CD4-positive, alpha-beta memory T cell (primary cell): ENCODE measurements around the gene OR2V2. TPM values are rescaled to one million over a fixed set of nuclear protein-coding genes. Genes with fewer than 3 reads are reported as not detected.
"Not testable (repeated sequence)": the region's sequence is repeated elsewhere in the genome, so short reads cannot be mapped to it uniquely, and the experiment has no call there.

Source experiments
- CTCF ChIA-PET: fragments of 350-600 bp; sonication (Branson Sonifier 250); formaldehyde crosslinking; loops from one replicate; lab custom pipeline; 2021; ENCODE audit warnings: inconsistent platforms; ENCODE audit not compliant: partially characterized antibody; lab: Charles Lee
- POLR2A ChIA-PET: fragments of 350-600 bp; sonication (Branson Sonifier 250); formaldehyde crosslinking; loops from one replicate; lab custom pipeline; 2021; ENCODE audit not compliant: partially characterized antibody; lab: Charles Lee
- DNase-seq, 5 donors: peaks; one replicate each; pipeline versions ENCODE4 v3.0.0 to v3.0.0-alpha.2; 2020 to 2022; ENCODE audit warnings: mixed read lengths in 1 of 5
- H3K27ac ChIP-seq: one replicate; pipeline ENCODE4 v1.7.0; 2013; ENCODE audit warnings: low read depth, low read length
- H3K27me3 ChIP-seq: 2 replicates; pipeline ENCODE4 v1.7.0; 2013; ENCODE audit warnings: mild to moderate bottlenecking, low read length, moderate library complexity; ENCODE audit not compliant: insufficient read depth
- H3K36me3 ChIP-seq: 2 replicates; pipeline ENCODE4 v1.7.0; 2013; ENCODE audit warnings: mild to moderate bottlenecking, low read length, moderate library complexity; ENCODE audit not compliant: insufficient read depth
- H3K4me1 ChIP-seq: 2 replicates; pipeline ENCODE4 v1.7.0; 2013; ENCODE audit warnings: mild to moderate bottlenecking, low read length, moderate library complexity; ENCODE audit not compliant: insufficient read depth
- H3K4me3 ChIP-seq, 2 donors: one replicate each; pipeline ENCODE4 v1.7.0; 2013; ENCODE audit warnings: low read length in 2 of 2, mild to moderate bottlenecking in 1 of 2
- H3K9me3 ChIP-seq, 2 donors: one replicate each; pipeline ENCODE4 v1.7.0; 2013; ENCODE audit warnings: low read length in 2 of 2, control low read depth in 1 of 2; ENCODE audit not compliant: control insufficient read depth in 1 of 2
- H3K27ac Mint-ChIP-seq, 7 donors: one replicate each; pipeline ENCODE4 v1.8.0; 2020 to 2021; ENCODE audit warnings: mixed read lengths in 7 of 7, mild to moderate bottlenecking in 6 of 7, inconsistent platforms in 3 of 7, moderate library complexity in 3 of 7
- H3K27me3 Mint-ChIP-seq, 2 donors: one replicate each; pipeline ENCODE4 v1.8.0; 2020 to 2021; ENCODE audit warnings: mixed read lengths in 2 of 2
- H3K36me3 Mint-ChIP-seq, 2 donors: one replicate each; pipeline ENCODE4 v1.8.0; 2020 to 2021; ENCODE audit warnings: mixed read lengths in 2 of 2, inconsistent platforms in 1 of 2, mild to moderate bottlenecking in 1 of 2
- H3K4me1 Mint-ChIP-seq, 4 donors: one replicate each; pipeline ENCODE4 v1.8.0; 2020 to 2021; ENCODE audit warnings: mixed read lengths in 4 of 4, mild to moderate bottlenecking in 1 of 4
- H3K4me3 Mint-ChIP-seq, 8 donors: one replicate each; pipeline ENCODE4 v1.8.0; 2020 to 2021; ENCODE audit warnings: mixed read lengths in 8 of 8, mild to moderate bottlenecking in 7 of 8, moderate library complexity in 6 of 8, inconsistent platforms in 3 of 8
- H3K9me3 Mint-ChIP-seq, 8 donors: one replicate each; pipeline ENCODE4 v1.8.0; 2020 to 2021; ENCODE audit warnings: mixed read lengths in 8 of 8, mild to moderate bottlenecking in 5 of 8, inconsistent platforms in 3 of 8, moderate library complexity in 1 of 8
- intact Hi-C: fragments of 100-400 bp; cut with micrococcal nuclease; formaldehyde crosslinking; loops from one replicate; pipeline ENCODE4 v1.15.1; 2023
- polyA plus RNA-seq, 2 donors: library from polyadenylated mRNA; unstranded; fragments of 300-500 nt; fragmentation: Illumina TruSeq; gene quantifications; one replicate each; pipeline ENCODE4 v1.2.3, GENCODE V29; 2021
- total RNA-seq, 2 experiments: library from RNA; stranded (reverse); gene quantifications; one replicate each; pipeline ENCODE4 v1.2.3, GENCODE V29; 2021

The OR2V2 gene
- total and polyA plus RNA-seq, 4 experiments from 2014 or later, result not detected

- H3K4me3 ChIP-seq, H3K4me3 Mint-ChIP-seq, CTCF ChIA-PET, H3K27ac ChIP-seq, H3K36me3 ChIP-seq, POLR2A ChIA-PET, H3K9me3 ChIP-seq, H3K4me1 ChIP-seq, DNase-seq, H3K27ac Mint-ChIP-seq, intact Hi-C loops, H3K36me3 Mint-ChIP-seq: not testable (repeated sequence)
- Mint-ChIP-seq H3K9me3 (peaks cover 0 to 11% (median under 1%) of the 10 kb centered on the region in 8 donors), H3K27me3 (peaks cover 39 to 43% of the 10 kb centered on the region in 2 donors), H3K4me1 (peaks cover 7 to 25% (median 17%) of the 10 kb centered on the region in 4 donors)
- peaks cover 14% of the 10 kb centered on the region for H3K27me3 ChIP-seq
These were observed 45.3 kb upstream of the OR2V2 start for GRCh38 chr5:181101930-181102674.

GRCh38 chr5:181104259-181104568 is 43.2 kb upstream of the OR2V2 start:
- Mint-ChIP-seq H3K4me3 (peak overlapping the region in 7 of 8 donors; percentile 65 to 86 (median 80)), H3K4me1 (peaks cover 7 to 20% (median 14%) of the 10 kb centered on the region in 4 donors), H3K9me3 (peaks cover 0 to 11% (median under 1%) of the 10 kb centered on the region in 8 donors), H3K27ac (peak overlapping the region in 4 of 7 donors; percentile 37 to 85 (median 78)), H3K27me3 (peaks cover 52 to 54% of the 10 kb centered on the region in 2 donors)
- H3K36me3 Mint-ChIP-seq, POLR2A ChIA-PET, H3K27me3 ChIP-seq, CTCF ChIA-PET, intact Hi-C loops, H3K4me1 ChIP-seq, DNase-seq, H3K36me3 ChIP-seq, H3K9me3 ChIP-seq, H3K27ac ChIP-seq, H3K4me3 ChIP-seq: not testable (repeated sequence)

- H3K9me3 Mint-ChIP-seq, H3K36me3 Mint-ChIP-seq, DNase-seq, H3K4me3 ChIP-seq, H3K36me3 ChIP-seq, POLR2A ChIA-PET, H3K27ac ChIP-seq, H3K9me3 ChIP-seq, H3K27me3 ChIP-seq, intact Hi-C loops, CTCF ChIA-PET, H3K4me1 ChIP-seq: not testable (repeated sequence)
- Mint-ChIP-seq H3K27me3 (peaks cover 50 to 52% of the 10 kb centered on the region in 2 donors), H3K27ac (peak overlapping the region in 1 of 7 donors; percentile 72), H3K4me3 (peak overlapping the region in 4 of 8 donors; percentile 80 to 86 (median 82)), H3K4me1 (peaks cover 6 to 14% (median 10%) of the 10 kb centered on the region in 4 donors)
These were observed 42.6 kb upstream of the OR2V2 start for GRCh38 chr5:181104606-181105390.

- Histone ChIP-seq H3K27ac (no peak overlapping the region), H3K27me3 (no peaks in the 10 kb centered on the region), H3K9me3 (no peaks in the 10 kb centered on the region), H3K4me3 (no peak overlapping the region), H3K4me1 (peaks cover 4% of the 10 kb centered on the region), H3K36me3 (no peaks in the 10 kb centered on the region)
- peaks cover 51 to 54% of the 10 kb centered on the region in 2 donors for H3K27me3 Mint-ChIP-seq
- peak overlapping the region in 1 of 8 donors; percentile 10 for H3K4me3 Mint-ChIP-seq
- peaks cover 0 to 9% (median 0%) of the 10 kb centered on the region in 8 donors for H3K9me3 Mint-ChIP-seq
- peak overlapping the region in 1 of 7 donors; percentile 35 for H3K27ac Mint-ChIP-seq
- intact Hi-C loops, result no loop called here
- H3K4me1 Mint-ChIP-seq, result peaks cover 4 to 9% (median 7%) of the 10 kb centered on the region in 4 donors
- CTCF ChIA-PET, result no interaction called here
- no peaks in the 10 kb centered on the region for H3K36me3 Mint-ChIP-seq
- POLR2A ChIA-PET, result no interaction called here
- no peak for DNase-seq
These were observed 41.9 kb upstream of the OR2V2 start for GRCh38 chr5:181105391-181106025.

- H3K27ac Mint-ChIP-seq, result no peak overlapping the region
- Histone ChIP-seq H3K36me3 (no peaks in the 10 kb centered on the region), H3K4me3 (no peak overlapping the region), H3K27me3 (no peaks in the 10 kb centered on the region), H3K9me3 (no peaks in the 10 kb centered on the region), H3K27ac (no peak overlapping the region), H3K4me1 (peaks cover 4% of the 10 kb centered on the region)
- H3K27me3 Mint-ChIP-seq, result peaks cover 65 to 68% of the 10 kb centered on the region in 2 donors
- H3K36me3 Mint-ChIP-seq, result no peaks in the 10 kb centered on the region
- DNase-seq, result no peak
- intact Hi-C loops, result no loop called here
- ChIA-PET POLR2A (no interaction called here), CTCF (no interaction called here)
- H3K9me3 Mint-ChIP-seq, result peaks cover 0 to 9% (median 0%) of the 10 kb centered on the region in 8 donors
- H3K4me3 Mint-ChIP-seq, result no peak overlapping the region
- peaks cover 4 to 9% (median 7%) of the 10 kb centered on the region in 4 donors for H3K4me1 Mint-ChIP-seq
These were observed 39.7 kb upstream of the OR2V2 start for GRCh38 chr5:181107699-181108098.

GRCh38 chr5:181108578-181109165 is 38.7 kb upstream of the OR2V2 start:
- peaks cover 4 to 9% (median 7%) of the 10 kb centered on the region in 4 donors for H3K4me1 Mint-ChIP-seq
- CTCF ChIA-PET, result no interaction called here
- intact Hi-C loops, result no loop called here

More at GRCh38 chr5:181108578-181109165, 38.7 kb upstream of the OR2V2 start:
- H3K4me3 ChIP-seq, result no peak overlapping the region
- DNase-seq, result no peak
- Mint-ChIP-seq H3K4me3 (no peak overlapping the region), H3K27ac (no peak overlapping the region), H3K9me3 (peaks cover 0 to 9% (median 0%) of the 10 kb centered on the region in 8 donors), H3K36me3 (no peaks in the 10 kb centered on the region), H3K27me3 (peaks cover 68% of the 10 kb centered on the region in 2 donors)
- no peaks in the 10 kb centered on the region for H3K9me3 ChIP-seq
- no peaks in the 10 kb centered on the region for H3K27me3 ChIP-seq
- H3K27ac ChIP-seq, result no peak overlapping the region
- H3K4me1 ChIP-seq, result peaks cover 4% of the 10 kb centered on the region
- POLR2A ChIA-PET, result no interaction called here
- H3K36me3 ChIP-seq, result no peaks in the 10 kb centered on the region
